Suprapubic skin (tissue), 4 donors: ENCODE data around the gene ANKRD6.

ENCODE experiments used
- EP300 ChIP-seq: sonication (generic); formaldehyde crosslinking; IDR thresholded peaks from one replicate; pipeline ENCODE4 v1.6.1; 2017; ENCODE audit warnings: antibody characterized with exemption
- POLR2AphosphoS5 ChIP-seq, 3 donors: sonication (generic); formaldehyde crosslinking; IDR thresholded peaks; one replicate each; pipeline ENCODE4 v1.6.1; 2017; ENCODE audit warnings: antibody characterized with exemption in 3 of 3
- TF ChIP-seq, protein P1 (sequence below), 2 donors: fragments of 200-600 bp in 1 of 2; fragments of 450-650 bp in 1 of 2; sonication (generic) in 1 of 2; IDR thresholded peaks; one replicate each; pipeline ENCODE4 v1.5.1; 2016 to 2019; ENCODE audit warnings: antibody characterized with exemption in 2 of 2, mild to moderate bottlenecking in 1 of 2, moderate library complexity in 1 of 2

DNA sequence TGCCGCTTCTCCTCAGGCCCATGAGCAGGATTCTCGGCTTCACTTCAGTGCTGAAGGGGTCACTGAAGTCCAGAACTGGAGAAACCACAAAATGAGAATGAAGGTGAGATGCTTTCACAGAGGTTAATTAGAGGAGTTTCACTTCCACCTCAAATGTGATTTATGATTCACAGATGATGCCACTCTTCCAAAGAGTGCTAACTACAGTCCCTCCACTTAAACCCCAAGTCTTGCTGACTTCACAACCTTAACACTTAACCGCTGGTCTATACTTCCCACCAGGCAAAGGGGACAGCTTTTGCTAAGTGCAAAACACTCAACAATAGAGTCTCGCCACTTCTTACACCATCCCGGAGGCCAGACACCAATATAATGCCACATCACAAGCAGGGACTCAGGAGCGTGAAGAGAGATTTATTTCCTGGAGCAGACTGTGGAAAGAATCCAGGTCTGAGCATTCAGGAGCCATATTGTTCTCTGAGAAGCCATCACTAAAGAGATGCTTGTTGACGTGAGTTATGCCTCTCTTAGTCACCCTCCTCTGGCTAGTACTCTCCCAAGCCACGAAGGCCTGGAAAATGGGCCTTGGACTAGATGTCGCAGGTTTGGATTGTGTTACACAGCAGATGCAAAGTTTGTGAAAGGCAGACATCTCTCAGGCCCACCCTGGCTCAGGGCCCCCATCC, 45.3 kb upstream of the ANKRD6 start:
- TF ChIP-seq, protein P1, sequence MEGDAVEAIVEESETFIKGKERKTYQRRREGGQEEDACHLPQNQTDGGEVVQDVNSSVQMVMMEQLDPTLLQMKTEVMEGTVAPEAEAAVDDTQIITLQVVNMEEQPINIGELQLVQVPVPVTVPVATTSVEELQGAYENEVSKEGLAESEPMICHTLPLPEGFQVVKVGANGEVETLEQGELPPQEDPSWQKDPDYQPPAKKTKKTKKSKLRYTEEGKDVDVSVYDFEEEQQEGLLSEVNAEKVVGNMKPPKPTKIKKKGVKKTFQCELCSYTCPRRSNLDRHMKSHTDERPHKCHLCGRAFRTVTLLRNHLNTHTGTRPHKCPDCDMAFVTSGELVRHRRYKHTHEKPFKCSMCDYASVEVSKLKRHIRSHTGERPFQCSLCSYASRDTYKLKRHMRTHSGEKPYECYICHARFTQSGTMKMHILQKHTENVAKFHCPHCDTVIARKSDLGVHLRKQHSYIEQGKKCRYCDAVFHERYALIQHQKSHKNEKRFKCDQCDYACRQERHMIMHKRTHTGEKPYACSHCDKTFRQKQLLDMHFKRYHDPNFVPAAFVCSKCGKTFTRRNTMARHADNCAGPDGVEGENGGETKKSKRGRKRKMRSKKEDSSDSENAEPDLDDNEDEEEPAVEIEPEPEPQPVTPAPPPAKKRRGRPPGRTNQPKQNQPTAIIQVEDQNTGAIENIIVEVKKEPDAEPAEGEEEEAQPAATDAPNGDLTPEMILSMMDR (IDR thresholded peaks at IDR 0.05) = no peak
- no peak for TF ChIP-seq EP300
- no peak for TF ChIP-seq POLR2AphosphoS5 (IDR thresholded peaks at IDR 0.05)
